MM.1S (cell line): ENCODE results near the gene CAND2.

Experiments
- DNase-seq: peaks from one replicate; pipeline ENCODE4 v3.0.0-alpha.2; 2015
- H2AFZ ChIP-seq: fragments of 300-600 bp; sonication (generic); 2 replicates; pipeline ENCODE4 v1.6.0; 2016; ENCODE audit warnings: antibody characterized with exemption, low read length
- H3F3A ChIP-seq: fragments of 300-600 bp; sonication (generic); 2 replicates; pipeline ENCODE4 v1.6.1; 2016; ENCODE audit warnings: mild to moderate bottlenecking, antibody characterized with exemption, low read length, moderate library complexity, mixed read lengths; ENCODE audit not compliant: insufficient read depth
- H3K27ac ChIP-seq: fragments of 300-600 bp; sonication (generic); 2 replicates; pipeline ENCODE4 v1.5.1; 2016; ENCODE audit warnings: mild to moderate bottlenecking, low read length
- H3K27me3 ChIP-seq: fragments of 300-600 bp; sonication (generic); replicated peaks from 2 replicates; pipeline ENCODE4 v1.6.0; 2016; ENCODE audit warnings: low read length; ENCODE audit not compliant: insufficient read depth
- H3K36me3 ChIP-seq: fragments of 300-600 bp; sonication (generic); replicated peaks from 2 replicates; pipeline ENCODE4 v1.6.1; 2016; ENCODE audit warnings: mild to moderate bottlenecking, low read length, mixed read lengths; ENCODE audit not compliant: insufficient read depth
- H3K4me1 ChIP-seq: fragments of 300-600 bp; sonication (generic); 2 replicates; pipeline ENCODE4 v1.6.1; 2016; ENCODE audit warnings: low read length, mixed read lengths
- H3K4me2 ChIP-seq: fragments of 300-600 bp; sonication (generic); 2 replicates; pipeline ENCODE4 v1.6.0; 2016; ENCODE audit warnings: low read depth, low read length
- H3K4me3 ChIP-seq: fragments of 300-600 bp; sonication (generic); 2 replicates; pipeline ENCODE4 v1.5.1; 2016; ENCODE audit warnings: low read length, mixed read lengths
- H3K79me2 ChIP-seq: fragments of 300-600 bp; sonication (generic); 2 replicates; pipeline ENCODE4 v1.6.1; 2016; ENCODE audit warnings: mixed run types, low read length, mixed read lengths
- H3K9ac ChIP-seq: fragments of 300-600 bp; sonication (generic); 2 replicates; pipeline ENCODE4 v1.6.1; 2016; ENCODE audit warnings: low read length, mixed read lengths
- H3K9me2 ChIP-seq: fragments of 300-600 bp; sonication (generic); replicated peaks from 2 replicates; pipeline ENCODE4 v1.6.1; 2016; ENCODE audit warnings: mild to moderate bottlenecking, low read length, mixed read lengths; ENCODE audit not compliant: insufficient read depth
- H3K9me3 ChIP-seq: fragments of 300-600 bp; sonication (generic); replicated peaks from 2 replicates; pipeline ENCODE4 v1.6.1; 2016; ENCODE audit warnings: mild to moderate bottlenecking, low read length, mixed read lengths; ENCODE audit not compliant: insufficient read depth
- H4K20me1 ChIP-seq: fragments of 300-600 bp; sonication (generic); 2 replicates; pipeline ENCODE4 v1.6.1; 2016; ENCODE audit warnings: mild to moderate bottlenecking, low read length, moderate library complexity, mixed read lengths; ENCODE audit not compliant: insufficient read depth
- CTCF ChIP-seq: fragments of 300-600 bp; sonication (generic); IDR thresholded peaks from 2 replicates; pipeline ENCODE4 v1.5.1; 2016; ENCODE audit warnings: antibody characterized with exemption, low read length, mixed read lengths
- EZH2 ChIP-seq: fragments of 300-600 bp; sonication (generic); optimal IDR thresholded peaks from 2 replicates; pipeline ENCODE3; 2017; ENCODE audit warnings: low read depth, mild to moderate bottlenecking, antibody characterized with exemption, low read length, mixed read lengths
- EZH2phosphoT487 ChIP-seq: fragments of 300-600 bp; sonication (generic); IDR thresholded peaks from 2 replicates; pipeline ENCODE4 v1.6.1; 2018; ENCODE audit warnings: antibody characterized with exemption, low read length

Gene CAND2

GRCh38 chr3:12791430-12791829, 5.0 kb upstream of the CAND2 start:
- no peak for DNase-seq
- H3K4me2 ChIP-seq = no peak overlapping the region
- peaks cover 7% of the 10 kb centered on the region; the same call in 1 of the 2 replicates for H3K27me3 ChIP-seq
- H3K27ac ChIP-seq = no peak overlapping the region
- no peaks in the 10 kb centered on the region for H3K9me2 ChIP-seq
- H3K4me1 ChIP-seq = no peaks in the 10 kb centered on the region
- H3F3A ChIP-seq = no peaks in the 10 kb centered on the region
- H2AFZ ChIP-seq = no peak overlapping the region
- H4K20me1 ChIP-seq = no peaks in the 10 kb centered on the region
- no peak overlapping the region for H3K4me3 ChIP-seq
- no peak for TF ChIP-seq CTCF
- TF ChIP-seq EZH2phosphoT487 = no peak
- TF ChIP-seq EZH2 = no peak
- H3K9ac ChIP-seq = no peak overlapping the region
- no peaks in the 10 kb centered on the region for H3K36me3 ChIP-seq
- H3K9me3 ChIP-seq = no peaks in the 10 kb centered on the region
- no peaks in the 10 kb centered on the region for H3K79me2 ChIP-seq

- Histone ChIP-seq H2AFZ (no peak overlapping the region), H3K9me3 (no peaks in the 10 kb centered on the region), H3K36me3 (no peaks in the 10 kb centered on the region), H3K9me2 (no peaks in the 10 kb centered on the region), H3K4me2 (no peak overlapping the region), H3K9ac (no peak overlapping the region), H3K27me3 (0 out of 2 replicates have a peak, but pooled peaks cover 7% of the 10 kb centered on the region), H3K4me3 (no peak overlapping the region), H3K4me1 (no peaks in the 10 kb centered on the region), H3K27ac (no peak overlapping the region), H3F3A (no peaks in the 10 kb centered on the region), H4K20me1 (no peaks in the 10 kb centered on the region), H3K79me2 (no peaks in the 10 kb centered on the region)
- no peak for TF ChIP-seq EZH2
- no peak for TF ChIP-seq CTCF
- TF ChIP-seq EZH2phosphoT487 = no peak
- no peak for DNase-seq
Measured at GRCh38 chr3:12793701-12794100, 2.8 kb upstream of the CAND2 start.

- Histone ChIP-seq H3K4me3 (no peak overlapping the region), H2AFZ (no peak overlapping the region), H3K9ac (no peak overlapping the region)
Measured at GRCh38 chr3:12797124-12797891, 828 bp downstream of the CAND2 start.

More at GRCh38 chr3:12797124-12797891, 828 bp downstream of the CAND2 start:
- no peaks in the 10 kb centered on the region for H3K79me2 ChIP-seq
- H3K9me2 ChIP-seq = no peaks in the 10 kb centered on the region
- no peak overlapping the region for H3K4me2 ChIP-seq
- DNase-seq = no peak
- TF ChIP-seq EZH2phosphoT487 (no peak), CTCF (no peak), EZH2 (no peak)
- H3K4me1 ChIP-seq = no peaks in the 10 kb centered on the region
- H4K20me1 ChIP-seq = no peaks in the 10 kb centered on the region
- H3K36me3 ChIP-seq = no peaks in the 10 kb centered on the region
- no peaks in the 10 kb centered on the region for H3K9me3 ChIP-seq
- H3F3A ChIP-seq = no peaks in the 10 kb centered on the region
- H3K27me3 ChIP-seq = 0 out of 2 replicates have a peak, but pooled peaks cover 7% of the 10 kb centered on the region
- H3K27ac ChIP-seq = no peak overlapping the region
